HG02970 (cell line): ENCODE measurements around the gene GALNS.
A peak's percentile ranks its signal among the peaks of the same experiment; 100 is the strongest.
"Not testable (repeated sequence)": the region's sequence is repeated elsewhere in the genome, so short reads cannot be mapped to it uniquely, and the experiment has no call there.

Experiments used
- ATAC-seq: cut with Tn5 transposase; IDR thresholded peaks from one replicate; pipeline ENCODE4 v1.9.1; 2021; ENCODE audit warnings: mild to moderate bottlenecking, moderate library complexity, moderate number of reproducible peaks; ENCODE audit not compliant: unreplicated experiment, low FRiP score

GALNS gene

GRCh38 chr16:88790312-88791211 lies 66.2 kb downstream of the GALNS start:
- ATAC-seq, result no peak

- no peak for ATAC-seq
Measured at GRCh38 chr16:88789594-88789993, 67.2 kb downstream of the GALNS start.

GRCh38 chr16:88788749-88789148 lies 68.0 kb downstream of the GALNS start:
- ATAC-seq, result not testable (repeated sequence)

GRCh38 chr16:88787579-88788314 lies 69.0 kb downstream of the GALNS start:
- ATAC-seq, result no peak

GRCh38 chr16:88785106-88785924 lies 71.4 kb downstream of the GALNS start, which contains the start of gene PIEZO1:
PIEZO1 (minus strand) TSS chr16:88785220; CDS start chr16:88784964, 256 bp downstream.
- ATAC-seq, result peak; percentile 26

GRCh38 chr16:88784856-88785105 lies 72.0 kb downstream of the GALNS start:
- ATAC-seq, result peak; percentile 21

- ATAC-seq, result no peak
Measured at GRCh38 chr16:88784074-88784855, 72.5 kb downstream of the GALNS start.

- no peak for ATAC-seq
Measured at GRCh38 chr16:88783391-88784073, 73.2 kb downstream of the GALNS start.

GRCh38 chr16:88782454-88783390 lies 74.0 kb downstream of the GALNS start:
- no peak for ATAC-seq

- no peak for ATAC-seq
Measured at GRCh38 chr16:88781140-88782077, 75.3 kb downstream of the GALNS start.

- no peak for ATAC-seq
Measured at GRCh38 chr16:88780142-88781062, 76.3 kb downstream of the GALNS start.

GRCh38 chr16:88779406-88780141 lies 77.2 kb downstream of the GALNS start:
- ATAC-seq, result no peak

- ATAC-seq, result no peak
Measured at GRCh38 chr16:88778541-88779065, 78.1 kb downstream of the GALNS start.

- ATAC-seq, result no peak
Measured at GRCh38 chr16:88778271-88778525, 78.5 kb downstream of the GALNS start.

- no peak for ATAC-seq
Measured at GRCh38 chr16:88777471-88778270, 79.1 kb downstream of the GALNS start.
